ENCODE results near the gene INSYN2A.

DNA sequence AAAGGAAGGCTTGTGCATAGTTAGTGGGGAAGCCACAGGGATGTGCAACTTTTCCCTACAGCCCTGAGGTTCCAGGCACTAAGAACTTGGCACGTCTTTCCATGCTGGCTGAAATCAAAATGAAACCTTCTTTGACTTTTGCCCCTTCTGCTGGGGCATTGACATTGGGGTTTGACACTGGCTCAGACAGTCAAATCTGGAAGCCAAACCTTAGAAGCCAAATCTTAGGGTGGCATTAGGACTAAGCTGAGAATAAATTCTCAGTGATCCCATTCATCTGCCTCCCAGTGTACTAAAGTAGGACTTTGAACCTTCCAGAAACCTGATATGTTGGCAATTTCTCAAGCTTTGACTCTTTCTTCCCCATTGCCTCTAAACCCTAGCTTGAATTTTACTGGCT is 31.3 kb upstream of the INSYN2A start:
- TF ChIP-seq, protein P1, sequence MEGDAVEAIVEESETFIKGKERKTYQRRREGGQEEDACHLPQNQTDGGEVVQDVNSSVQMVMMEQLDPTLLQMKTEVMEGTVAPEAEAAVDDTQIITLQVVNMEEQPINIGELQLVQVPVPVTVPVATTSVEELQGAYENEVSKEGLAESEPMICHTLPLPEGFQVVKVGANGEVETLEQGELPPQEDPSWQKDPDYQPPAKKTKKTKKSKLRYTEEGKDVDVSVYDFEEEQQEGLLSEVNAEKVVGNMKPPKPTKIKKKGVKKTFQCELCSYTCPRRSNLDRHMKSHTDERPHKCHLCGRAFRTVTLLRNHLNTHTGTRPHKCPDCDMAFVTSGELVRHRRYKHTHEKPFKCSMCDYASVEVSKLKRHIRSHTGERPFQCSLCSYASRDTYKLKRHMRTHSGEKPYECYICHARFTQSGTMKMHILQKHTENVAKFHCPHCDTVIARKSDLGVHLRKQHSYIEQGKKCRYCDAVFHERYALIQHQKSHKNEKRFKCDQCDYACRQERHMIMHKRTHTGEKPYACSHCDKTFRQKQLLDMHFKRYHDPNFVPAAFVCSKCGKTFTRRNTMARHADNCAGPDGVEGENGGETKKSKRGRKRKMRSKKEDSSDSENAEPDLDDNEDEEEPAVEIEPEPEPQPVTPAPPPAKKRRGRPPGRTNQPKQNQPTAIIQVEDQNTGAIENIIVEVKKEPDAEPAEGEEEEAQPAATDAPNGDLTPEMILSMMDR (conservative IDR thresholded peaks at IDR 0.05; ENCODE audit: low read depth, low read length) = no peak
- no peak for TF ChIP-seq EZH2 (IDR thresholded peaks at IDR 0.05; ENCODE audit: borderline replicate concordance, low read depth, low read length, poor library complexity, severe bottlenecking)
